HG02763 (cell line): ENCODE data around the gene ZBTB38.
A peak's percentile ranks its signal among the peaks of the same experiment; 100 is the strongest.

Experiments used
- ATAC-seq: cut with Tn5 transposase; IDR thresholded peaks from one replicate; pipeline ENCODE4 v1.9.1; 2021; ENCODE audit warnings: mild to moderate bottlenecking, moderate library complexity; ENCODE audit not compliant: unreplicated experiment

The ZBTB38 gene

GRCh38 chr3:141368062-141368924 lies at the start of gene ZBTB38:
TSS of gene ZBTB38 (plus strand) at chr3:141368504. CDS start at chr3:141442389, 73,885 bp downstream.
- ATAC-seq, result no peak

- no peak for ATAC-seq
These were observed 47.8 kb upstream of the ZBTB38 start for GRCh38 chr3:141320399-141321108.

GRCh38 chr3:141321109-141321497 lies 47.2 kb upstream of the ZBTB38 start:
- ATAC-seq, result no peak

- ATAC-seq, result no peak
These were observed 44.2 kb upstream of the ZBTB38 start for GRCh38 chr3:141323936-141324704.

- ATAC-seq, result no peak
These were observed 42.2 kb upstream of the ZBTB38 start for GRCh38 chr3:141326123-141326522.

- no peak for ATAC-seq
These were observed 41.7 kb upstream of the ZBTB38 start for GRCh38 chr3:141326626-141327025.

- peak; percentile 33 for ATAC-seq
These were observed 39.8 kb upstream of the ZBTB38 start for GRCh38 chr3:141328286-141329166.

- no peak for ATAC-seq
These were observed 38.1 kb upstream of the ZBTB38 start for GRCh38 chr3:141330235-141330634.

- ATAC-seq, result no peak
These were observed 37.5 kb upstream of the ZBTB38 start for GRCh38 chr3:141330718-141331376.

- ATAC-seq, result peak; percentile 36
These were observed 36.7 kb upstream of the ZBTB38 start for GRCh38 chr3:141331377-141332318.

GRCh38 chr3:141332416-141332815 lies 35.9 kb upstream of the ZBTB38 start:
- ATAC-seq, result no peak

- ATAC-seq, result no peak
These were observed 34.3 kb upstream of the ZBTB38 start for GRCh38 chr3:141333836-141334626.

- no peak for ATAC-seq
These were observed 33.6 kb upstream of the ZBTB38 start for GRCh38 chr3:141334627-141335250.

- ATAC-seq, result no peak
These were observed 32.7 kb upstream of the ZBTB38 start for GRCh38 chr3:141335531-141336061.

GRCh38 chr3:141336672-141337522 lies 31.4 kb upstream of the ZBTB38 start:
- ATAC-seq, result peak; percentile 81

GRCh38 chr3:141337523-141337854 lies 30.8 kb upstream of the ZBTB38 start:
- ATAC-seq, result no peak
